K562 (cell line): ENCODE data around the gene FAM219B. TPM values are rescaled to one million over a fixed set of nuclear protein-coding genes. Genes with fewer than 3 reads are reported as not detected.

Source experiments
- BCOR ChIP-seq: fragments of 450-650 bp; IDR thresholded peaks from 2 replicates; pipeline ENCODE4 v1.6.1; 2016
- GATA2 ChIP-seq: sonication (generic); formaldehyde crosslinking; IDR thresholded peaks from 2 replicates; pipeline ENCODE4 v1.4.0; 2020; ENCODE audit warnings: mild to moderate bottlenecking, missing genetic modification reagents
- GTF2F1 ChIP-seq: IDR thresholded peaks from 2 replicates; pipeline ENCODE4 v1.6.1; 2011; ENCODE audit warnings: low read depth, low read length, improper control_type of control experiment
- HOXB6 ChIP-seq: fragments of 250-450 bp; sonication (Bioruptor Pico); IDR thresholded peaks from 2 replicates; pipeline ENCODE4 v1.5.1; 2022; ENCODE audit warnings: mild to moderate bottlenecking, borderline replicate concordance
- ILF3 ChIP-seq: fragments of 450-650 bp; IDR thresholded peaks from 2 replicates; pipeline ENCODE4 v1.6.1; 2018; ENCODE audit warnings: antibody characterized with exemption, mild to moderate bottlenecking, moderate library complexity, borderline replicate concordance
- MAFG ChIP-seq: fragments of 450-650 bp; conservative IDR thresholded peaks from 2 replicates; pipeline ENCODE4 v1.6.1; 2016; ENCODE audit warnings: missing genetic modification characterization, missing compliant biosample characterization
- MYC ChIP-seq, 2 experiments: fragments of 250-450 bp in 1 of 2; sonication (Bioruptor Pico) in 1 of 2; IDR thresholded peaks; 2 replicates each; pipeline versions ENCODE4 v1.5.1 to v1.6.1; 2012 to 2021; ENCODE audit warnings: low read depth in 2 of 2, borderline replicate concordance in 1 of 2, improper control_type of control experiment in 1 of 2, low read length in 1 of 2, mild to moderate bottlenecking in 1 of 2, moderate library complexity in 1 of 2
- NFATC3 ChIP-seq: fragments of 450-650 bp; IDR thresholded peaks from 2 replicates; pipeline ENCODE4 v1.6.1; 2017; ENCODE audit warnings: mild to moderate bottlenecking
- NR2F6 ChIP-seq: fragments of 450-650 bp; formaldehyde crosslinking; IDR thresholded peaks from 2 replicates; pipeline ENCODE4 v1.4.0; 2020; ENCODE audit warnings: mild to moderate bottlenecking
- RNF2 ChIP-seq: sonication (generic); IDR thresholded peaks from 2 replicates; pipeline ENCODE4 v1.6.1; 2016
- SOX6 ChIP-seq: fragments of 450-650 bp; IDR thresholded peaks from 2 replicates; pipeline ENCODE4 v1.6.1; 2014; ENCODE audit warnings: mild to moderate bottlenecking
- TOE1 ChIP-seq, 2 experiments: fragments of 450-650 bp in 1 of 2; sonication (generic) in 1 of 2; formaldehyde crosslinking in 1 of 2; IDR thresholded peaks; 2 replicates each; pipeline versions ENCODE4 v1.7.1 to v1.8.0; 2016 to 2022; ENCODE audit warnings: borderline replicate concordance in 2 of 2, mild to moderate bottlenecking in 2 of 2, antibody characterized with exemption in 1 of 2, inconsistent platforms in 1 of 2, low read depth in 1 of 2, missing genetic modification reagents in 1 of 2, moderate library complexity in 1 of 2
- ZEB2 ChIP-seq: fragments of 450-650 bp; IDR thresholded peaks from 2 replicates; pipeline ENCODE4 v1.6.1; 2016
- ZNF184 ChIP-seq: sonication (generic); formaldehyde crosslinking; IDR thresholded peaks from 2 replicates; pipeline ENCODE4 v1.5.0; 2020; ENCODE audit warnings: missing genetic modification reagents
- ZNF217 ChIP-seq: sonication (generic); formaldehyde crosslinking; IDR thresholded peaks from 2 replicates; pipeline ENCODE4 v1.8.0; 2022; ENCODE audit warnings: mild to moderate bottlenecking, missing genetic modification reagents
- ZNF253 ChIP-seq: fragments of 250-450 bp; sonication (Bioruptor Pico); conservative IDR thresholded peaks from 2 replicates; pipeline ENCODE4 v1.6.1; 2021; ENCODE audit warnings: mild to moderate bottlenecking
- ZNF274 ChIP-seq: IDR thresholded peaks from 2 replicates; pipeline ENCODE4 v1.6.1; 2011; ENCODE audit warnings: low read depth, mild to moderate bottlenecking, low read length, moderate library complexity, borderline replicate concordance
- ZNF347 ChIP-seq: fragments of 450-650 bp; formaldehyde crosslinking; IDR thresholded peaks from 2 replicates; pipeline ENCODE4 v1.4.0; 2020; ENCODE audit warnings: low read depth, mild to moderate bottlenecking, moderate library complexity
- polyA plus RNA-seq, 8 experiments: library from polyadenylated mRNA; depleted of rRNA in 4 of 8; stranded (reverse) in 5 of 8; unstranded in 3 of 8; fragments of >200 nt; fragmentation: Nextera tagmentation in 2 of 8; fragmentation: Illumina TruSeq in 1 of 8; extraction: Ambion mirVana in 2 of 8; extraction: Trizol in 1 of 8; gene quantifications; 2 replicates each; pipeline versions ENCODE4 v1.2.1 to v1.2.3, GENCODE V29; 2011 to 2014; ENCODE audit warnings: inconsistent platforms in 1 of 8, missing spikeins in 1 of 8
- total RNA-seq, 7 experiments: library from RNA; depleted of rRNA in 6 of 7; stranded (reverse); fragments of >200 nt in 6 of 7; fragmentation: Illumina TruSeq in 2 of 7; extraction: Trizol in 2 of 7; gene quantifications; 2 replicates each; pipeline versions ENCODE4 v1.2.1 to v1.2.3, GENCODE V29; 2011 to 2021; ENCODE audit warnings: low replicate concordance in 1 of 7
- TF ChIP-seq, protein P1 (sequence below): fragments of 250-450 bp; sonication (Bioruptor Pico); IDR thresholded peaks from 2 replicates; pipeline ENCODE4 v1.4.0; 2020; ENCODE audit warnings: mild to moderate bottlenecking, moderate library complexity, borderline replicate concordance
- TF ChIP-seq, protein P2 (sequence below): sonication (generic); formaldehyde crosslinking; IDR thresholded peaks from 2 replicates; pipeline ENCODE4 v1.4.0; 2020; ENCODE audit warnings: mild to moderate bottlenecking, missing genetic modification reagents
- TF ChIP-seq, protein P3 (sequence below): conservative IDR thresholded peaks from 2 replicates; pipeline ENCODE4 v1.6.1; 2011; ENCODE audit warnings: low read depth, mild to moderate bottlenecking, low read length; ENCODE audit not compliant: control insufficient read depth
- TF ChIP-seq, protein P4 (sequence below): fragments of 250-450 bp; sonication (Bioruptor Pico); IDR thresholded peaks from 2 replicates; pipeline ENCODE4 v1.4.0; 2020; ENCODE audit warnings: mild to moderate bottlenecking, moderate library complexity

Gene FAM219B
- total and polyA plus RNA-seq, 9 of the 15 experiments (the other 6 are each of a cell fraction or from before 2014, with no cell fraction given): 6.8 to 50.4 (median 29.4) TPM

DNA sequence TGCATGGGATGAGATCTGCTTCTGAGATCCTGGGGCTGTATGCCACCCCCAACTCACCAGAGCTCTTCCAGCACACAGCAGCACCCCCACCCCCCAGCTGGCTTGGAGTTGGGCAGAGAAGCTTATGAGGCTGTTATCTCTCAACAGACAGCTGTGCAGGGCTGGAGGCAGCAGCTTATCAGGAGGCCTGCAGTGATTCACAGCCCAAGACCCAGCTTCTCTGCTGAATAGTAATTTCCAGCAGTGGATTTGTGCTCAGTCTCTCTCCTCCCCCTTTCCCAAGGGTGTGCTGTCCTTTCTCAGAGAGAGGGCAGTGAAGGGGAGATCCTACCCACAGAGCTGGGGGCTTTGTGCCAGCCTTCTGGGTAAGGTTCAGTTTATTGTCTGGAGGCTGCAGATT is 47.9 kb upstream of the FAM219B start (continued):
- TF ChIP-seq, protein P1, sequence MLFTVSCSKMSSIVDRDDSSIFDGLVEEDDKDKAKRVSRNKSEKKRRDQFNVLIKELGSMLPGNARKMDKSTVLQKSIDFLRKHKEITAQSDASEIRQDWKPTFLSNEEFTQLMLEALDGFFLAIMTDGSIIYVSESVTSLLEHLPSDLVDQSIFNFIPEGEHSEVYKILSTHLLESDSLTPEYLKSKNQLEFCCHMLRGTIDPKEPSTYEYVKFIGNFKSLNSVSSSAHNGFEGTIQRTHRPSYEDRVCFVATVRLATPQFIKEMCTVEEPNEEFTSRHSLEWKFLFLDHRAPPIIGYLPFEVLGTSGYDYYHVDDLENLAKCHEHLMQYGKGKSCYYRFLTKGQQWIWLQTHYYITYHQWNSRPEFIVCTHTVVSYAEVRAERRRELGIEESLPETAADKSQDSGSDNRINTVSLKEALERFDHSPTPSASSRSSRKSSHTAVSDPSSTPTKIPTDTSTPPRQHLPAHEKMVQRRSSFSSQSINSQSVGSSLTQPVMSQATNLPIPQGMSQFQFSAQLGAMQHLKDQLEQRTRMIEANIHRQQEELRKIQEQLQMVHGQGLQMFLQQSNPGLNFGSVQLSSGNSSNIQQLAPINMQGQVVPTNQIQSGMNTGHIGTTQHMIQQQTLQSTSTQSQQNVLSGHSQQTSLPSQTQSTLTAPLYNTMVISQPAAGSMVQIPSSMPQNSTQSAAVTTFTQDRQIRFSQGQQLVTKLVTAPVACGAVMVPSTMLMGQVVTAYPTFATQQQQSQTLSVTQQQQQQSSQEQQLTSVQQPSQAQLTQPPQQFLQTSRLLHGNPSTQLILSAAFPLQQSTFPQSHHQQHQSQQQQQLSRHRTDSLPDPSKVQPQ (CRISPR knock-in tag): no peak
- TF ChIP-seq SOX6: peak; percentile 97
- TF ChIP-seq MYC (IDR thresholded peaks at IDR 0.05; ENCODE audit: low read depth, low read length): peak; percentile 63; the same call in 1 of the 2 replicates
- no peak for TF ChIP-seq MYC (CRISPR knock-in tag; IDR thresholded peaks at IDR 0.05; ENCODE audit: borderline replicate concordance, low read depth)
- TF ChIP-seq ZEB2: 0 out of 2 replicates have a peak, but pooled peaks have one; percentile 28
- TF ChIP-seq GATA2 (CRISPR knock-in tag): peak; percentile 98
- no peak for TF ChIP-seq HOXB6 (CRISPR knock-in tag)
- TF ChIP-seq ZNF217 (CRISPR knock-in tag): no peak
- no peak for TF ChIP-seq GTF2F1
- TF ChIP-seq, protein P2, sequence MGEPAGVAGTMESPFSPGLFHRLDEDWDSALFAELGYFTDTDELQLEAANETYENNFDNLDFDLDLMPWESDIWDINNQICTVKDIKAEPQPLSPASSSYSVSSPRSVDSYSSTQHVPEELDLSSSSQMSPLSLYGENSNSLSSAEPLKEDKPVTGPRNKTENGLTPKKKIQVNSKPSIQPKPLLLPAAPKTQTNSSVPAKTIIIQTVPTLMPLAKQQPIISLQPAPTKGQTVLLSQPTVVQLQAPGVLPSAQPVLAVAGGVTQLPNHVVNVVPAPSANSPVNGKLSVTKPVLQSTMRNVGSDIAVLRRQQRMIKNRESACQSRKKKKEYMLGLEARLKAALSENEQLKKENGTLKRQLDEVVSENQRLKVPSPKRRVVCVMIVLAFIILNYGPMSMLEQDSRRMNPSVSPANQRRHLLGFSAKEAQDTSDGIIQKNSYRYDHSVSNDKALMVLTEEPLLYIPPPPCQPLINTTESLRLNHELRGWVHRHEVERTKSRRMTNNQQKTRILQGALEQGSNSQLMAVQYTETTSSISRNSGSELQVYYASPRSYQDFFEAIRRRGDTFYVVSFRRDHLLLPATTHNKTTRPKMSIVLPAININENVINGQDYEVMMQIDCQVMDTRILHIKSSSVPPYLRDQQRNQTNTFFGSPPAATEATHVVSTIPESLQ (CRISPR knock-in tag): no peak
- TF ChIP-seq, protein P3, sequence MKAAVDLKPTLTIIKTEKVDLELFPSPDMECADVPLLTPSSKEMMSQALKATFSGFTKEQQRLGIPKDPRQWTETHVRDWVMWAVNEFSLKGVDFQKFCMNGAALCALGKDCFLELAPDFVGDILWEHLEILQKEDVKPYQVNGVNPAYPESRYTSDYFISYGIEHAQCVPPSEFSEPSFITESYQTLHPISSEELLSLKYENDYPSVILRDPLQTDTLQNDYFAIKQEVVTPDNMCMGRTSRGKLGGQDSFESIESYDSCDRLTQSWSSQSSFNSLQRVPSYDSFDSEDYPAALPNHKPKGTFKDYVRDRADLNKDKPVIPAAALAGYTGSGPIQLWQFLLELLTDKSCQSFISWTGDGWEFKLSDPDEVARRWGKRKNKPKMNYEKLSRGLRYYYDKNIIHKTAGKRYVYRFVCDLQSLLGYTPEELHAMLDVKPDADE: peak; percentile 93
- TF ChIP-seq RNF2: peak; percentile 89
- TF ChIP-seq ZNF184 (CRISPR knock-in tag): no peak
- no peak for TF ChIP-seq ILF3
- TF ChIP-seq MAFG (tag): peak; percentile 38
- TF ChIP-seq BCOR: peak; percentile 97
- TF ChIP-seq NFATC3: peak; percentile 85; the same call in 1 of the 2 replicates
- TF ChIP-seq ZNF347: no peak
- TF ChIP-seq NR2F6 (CRISPR knock-in tag): no peak
- TF ChIP-seq TOE1 (IDR thresholded peaks at IDR 0.05; ENCODE audit: borderline replicate concordance): peak; percentile 71; the same call in 1 of the 2 replicates
- no peak for TF ChIP-seq TOE1 (CRISPR knock-in tag; IDR thresholded peaks at IDR 0.05; ENCODE audit: borderline replicate concordance, low read depth)
- TF ChIP-seq, protein P4, sequence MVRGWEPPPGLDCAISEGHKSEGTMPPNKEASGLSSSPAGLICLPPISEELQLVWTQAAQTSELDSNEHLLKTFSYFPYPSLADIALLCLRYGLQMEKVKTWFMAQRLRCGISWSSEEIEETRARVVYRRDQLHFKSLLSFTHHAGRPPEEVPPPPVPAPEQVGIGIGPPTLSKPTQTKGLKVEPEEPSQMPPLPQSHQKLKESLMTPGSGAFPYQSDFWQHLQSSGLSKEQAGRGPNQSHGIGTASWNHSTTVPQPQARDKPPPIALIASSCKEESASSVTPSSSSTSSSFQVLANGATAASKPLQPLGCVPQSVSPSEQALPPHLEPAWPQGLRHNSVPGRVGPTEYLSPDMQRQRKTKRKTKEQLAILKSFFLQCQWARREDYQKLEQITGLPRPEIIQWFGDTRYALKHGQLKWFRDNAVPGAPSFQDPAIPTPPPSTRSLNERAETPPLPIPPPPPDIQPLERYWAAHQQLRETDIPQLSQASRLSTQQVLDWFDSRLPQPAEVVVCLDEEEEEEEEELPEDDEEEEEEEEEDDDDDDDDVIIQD (CRISPR knock-in tag): no peak
- TF ChIP-seq ZNF253: no peak
- peak; percentile 73; the same call in 1 of the 2 replicates for TF ChIP-seq ZNF274
